SW480 (cell line): ENCODE measurements around the gene PKD1.
"Not testable (repeated sequence)": the region's sequence is repeated elsewhere in the genome, so short reads cannot be mapped to it uniquely, and the experiment has no call there.

Experiments used
- DNase-seq: peaks from one replicate; pipeline ENCODE4 v3.0.0-alpha.2; 2016; ENCODE audit warnings: low spot score

Gene PKD1

GRCh38 chr16:2150418-2151187 is 14.9 kb upstream of the PKD1 start:
- peak; percentile 47 for DNase-seq

- DNase-seq, result no peak
These were observed 14.1 kb upstream of the PKD1 start for GRCh38 chr16:2149630-2150417.

GRCh38 chr16:2148714-2149629 is 13.3 kb upstream of the PKD1 start:
- DNase-seq, result no peak

- peak; percentile 80 for DNase-seq
These were observed 12.4 kb upstream of the PKD1 start, which contains the start of gene RAB26 for GRCh38 chr16:2147981-2148671. RAB26 (plus strand) TSS chr16:2148625; CDS start chr16:2148784, 159 bp downstream.

- no peak for DNase-seq
These were observed 11.7 kb upstream of the PKD1 start for GRCh38 chr16:2147378-2147777.

GRCh38 chr16:2145843-2146242 is 10.1 kb upstream of the PKD1 start:
- no peak for DNase-seq

- DNase-seq, result no peak
These were observed 8.3 kb upstream of the PKD1 start for GRCh38 chr16:2143878-2144485.

GRCh38 chr16:2142942-2143877 is 7.5 kb upstream of the PKD1 start:
- DNase-seq, result peak; percentile 44

- DNase-seq, result not testable (repeated sequence)
These were observed 627 bp downstream of the PKD1 start for GRCh38 chr16:2135071-2135470.

- not testable (repeated sequence) for DNase-seq
These were observed 1.9 kb downstream of the PKD1 start for GRCh38 chr16:2133797-2134196.

- not testable (repeated sequence) for DNase-seq
These were observed 5.7 kb downstream of the PKD1 start for GRCh38 chr16:2129890-2130447.

- DNase-seq, result not testable (repeated sequence)
These were observed 6.4 kb downstream of the PKD1 start for GRCh38 chr16:2129251-2129650.

GRCh38 chr16:2127630-2128280 is 7.9 kb downstream of the PKD1 start:
- peak; percentile 43 for DNase-seq

GRCh38 chr16:2126928-2127556 is 8.7 kb downstream of the PKD1 start:
- DNase-seq, result not testable (repeated sequence)

GRCh38 chr16:2126161-2126743 is 9.4 kb downstream of the PKD1 start:
- not testable (repeated sequence) for DNase-seq

- not testable (repeated sequence) for DNase-seq
These were observed 10.1 kb downstream of the PKD1 start for GRCh38 chr16:2125609-2126008.

- DNase-seq, result not testable (repeated sequence)
These were observed 10.8 kb downstream of the PKD1 start for GRCh38 chr16:2124694-2125444.
